Ramos (cell line): Measurements from ENCODE around the gene MINAR1.

ENCODE experiments used
- in situ Hi-C: fragments of 300-500 bp; cut with MboI; formaldehyde crosslinking; loops from one replicate; pipeline ENCODE4 v1.14.3; 2022; ENCODE audit warnings: low sequenced_read_pairs; ENCODE audit not compliant: unreplicated experiment

Gene MINAR1

DNA sequence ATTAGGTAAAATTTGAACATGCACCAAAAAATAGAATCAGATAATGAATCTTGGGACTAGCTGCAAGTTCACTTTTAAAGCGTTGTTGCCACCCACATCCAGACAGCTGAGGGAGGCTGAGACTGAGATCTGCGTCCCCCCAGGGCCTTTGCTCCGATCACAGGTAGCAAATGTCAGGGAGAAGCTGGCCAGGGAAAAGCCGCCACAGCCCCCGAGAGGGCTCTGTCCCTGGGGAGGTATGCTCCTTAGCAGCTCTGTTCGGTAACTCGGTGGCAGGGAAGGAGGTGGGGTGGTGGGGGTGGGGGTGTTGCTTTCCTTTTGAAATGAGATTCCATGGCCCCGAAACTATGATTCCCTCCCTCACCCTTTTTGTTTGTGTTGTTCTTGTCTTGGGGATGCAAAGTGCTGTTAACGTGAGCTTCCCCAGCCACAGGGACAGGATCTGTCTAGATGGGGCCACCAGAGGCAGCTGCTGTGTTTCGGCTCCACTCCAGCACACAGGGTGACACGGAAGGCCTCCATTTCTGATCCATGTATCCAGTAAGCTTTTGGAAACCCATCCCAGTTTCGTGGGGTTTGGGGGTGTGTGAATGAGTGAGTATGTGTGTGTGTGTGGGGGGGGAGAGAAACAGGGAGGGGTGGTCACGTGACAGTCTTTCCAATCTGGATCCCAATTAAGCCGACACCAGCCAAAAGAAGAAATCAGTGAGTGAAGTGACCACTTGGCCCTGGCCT is 1.1 kb upstream of the MINAR1 start:
- in situ Hi-C loops, result no loop called here

DNA sequence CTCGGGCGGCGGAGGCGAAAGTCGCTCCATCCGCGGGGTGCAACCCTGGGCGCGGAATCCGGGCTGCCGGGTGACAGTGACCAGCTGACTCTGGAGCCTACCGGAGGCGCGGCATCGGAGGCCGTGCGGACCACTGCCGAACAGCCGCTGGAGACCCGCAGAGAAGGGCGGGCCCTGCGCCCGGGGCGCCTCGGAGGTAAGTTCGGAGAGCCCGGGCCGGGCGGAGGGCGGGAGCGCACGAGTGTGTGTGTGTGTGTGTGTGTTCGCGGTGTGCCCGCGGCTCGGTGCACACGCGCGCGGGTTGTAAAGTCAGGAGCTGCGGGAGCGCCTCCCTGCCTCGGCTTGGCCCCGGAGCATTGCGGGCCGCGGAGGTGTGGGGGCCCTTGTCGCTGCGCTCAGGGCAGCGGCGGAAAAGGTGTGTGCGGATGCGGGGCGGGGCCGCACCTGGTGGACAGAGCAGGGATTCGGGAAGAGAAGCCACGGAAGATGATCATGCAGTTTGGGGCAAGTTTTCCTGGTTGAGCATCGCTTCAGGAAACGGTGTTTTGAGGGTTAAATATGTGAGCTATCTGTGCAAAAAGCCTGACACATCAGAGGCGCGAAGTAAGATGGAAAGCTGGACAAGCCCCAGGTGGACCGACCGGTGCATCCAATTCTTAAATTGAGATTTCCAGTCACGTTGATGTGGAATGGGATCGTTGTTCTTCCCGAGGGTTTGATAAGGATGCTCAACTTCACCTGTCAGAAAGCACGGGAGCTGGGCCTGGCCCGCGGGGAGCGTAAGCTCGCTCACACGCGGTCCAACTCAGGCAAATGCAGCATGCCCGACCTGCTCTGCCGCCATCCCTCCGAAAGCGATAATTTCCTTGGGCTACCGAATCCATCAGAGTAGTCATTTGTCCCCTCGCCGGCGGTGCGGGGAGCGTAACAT is 474 bp downstream of the MINAR1 start:
- in situ Hi-C loops, result no loop called here

GRCh38 chr15:79433276-79433990 is 1.3 kb downstream of the MINAR1 start:
- in situ Hi-C loops, result no loop called here

GRCh38 chr15:79434361-79434760 is 2.2 kb downstream of the MINAR1 start:
- in situ Hi-C loops, result no loop called here

- in situ Hi-C loops, result no loop called here
These were observed 4.1 kb downstream of the MINAR1 start for GRCh38 chr15:79436037-79436780.

DNA sequence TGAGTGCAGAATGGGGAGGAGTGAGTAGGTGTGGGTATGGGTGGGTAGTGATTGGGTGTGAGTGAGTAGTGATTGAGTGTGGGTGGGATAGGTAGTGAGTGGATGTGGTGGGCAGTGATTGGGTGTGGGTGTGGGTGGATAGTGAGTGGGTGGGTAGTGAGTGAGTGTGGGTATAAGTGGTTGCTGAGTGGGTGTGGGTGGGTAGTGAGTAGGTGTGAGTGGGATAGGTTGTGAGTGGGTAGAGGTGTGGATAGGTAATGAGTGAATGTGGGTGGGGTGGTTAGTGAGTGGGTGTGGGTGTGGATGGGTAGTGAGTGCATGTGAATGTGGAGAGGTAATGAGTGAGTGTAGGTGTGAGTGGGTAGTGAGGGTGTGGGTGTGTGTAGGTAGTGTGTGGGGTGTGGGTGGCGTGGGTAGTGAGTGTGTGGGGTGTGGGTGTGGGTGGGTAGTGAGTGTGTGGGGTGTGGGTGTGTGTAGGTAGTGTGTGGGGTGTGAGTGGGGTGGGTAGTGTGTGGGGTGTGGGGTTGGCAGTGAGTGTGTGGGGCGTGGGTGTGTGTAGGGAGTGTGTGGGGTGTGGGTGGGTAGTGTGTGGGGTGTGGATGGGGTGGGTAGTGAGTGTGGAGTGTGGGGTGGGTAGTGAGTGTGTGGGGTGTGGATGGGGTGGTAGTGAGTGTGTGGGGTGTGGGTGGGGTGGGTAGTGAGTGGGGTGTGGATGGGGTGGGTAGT is 5.3 kb downstream of the MINAR1 start:
- in situ Hi-C loops, result no loop called here

- in situ Hi-C loops, result no loop called here
These were observed 7.1 kb downstream of the MINAR1 start for GRCh38 chr15:79439236-79439635.

DNA sequence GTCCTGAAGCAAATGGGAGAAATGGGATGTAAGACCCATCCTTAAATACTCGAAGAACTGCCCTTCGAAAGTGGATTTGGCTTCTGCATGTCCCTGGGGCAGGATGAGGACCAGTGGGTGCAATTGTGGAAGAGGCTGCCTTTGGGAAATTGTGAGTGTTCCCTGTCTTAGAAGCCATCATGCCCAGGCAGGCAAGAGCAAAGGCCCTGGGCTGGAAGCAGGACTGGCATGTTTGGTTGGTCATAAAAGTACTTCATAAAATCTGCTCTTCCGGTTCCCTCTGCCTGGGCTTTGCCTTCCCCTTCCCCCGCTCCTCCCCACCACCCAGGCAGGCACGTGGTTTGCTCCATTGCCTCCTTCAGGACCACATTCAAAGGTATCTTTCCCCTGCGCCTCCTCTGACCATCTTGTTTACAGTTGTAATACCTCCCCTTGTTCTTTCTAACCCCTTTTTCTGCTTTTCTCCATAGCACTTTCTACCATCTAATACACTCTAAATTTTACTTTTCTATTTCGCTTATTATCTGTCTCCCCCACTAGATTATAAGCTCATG is 8.3 kb downstream of the MINAR1 start:
- in situ Hi-C loops, result no loop called here

DNA sequence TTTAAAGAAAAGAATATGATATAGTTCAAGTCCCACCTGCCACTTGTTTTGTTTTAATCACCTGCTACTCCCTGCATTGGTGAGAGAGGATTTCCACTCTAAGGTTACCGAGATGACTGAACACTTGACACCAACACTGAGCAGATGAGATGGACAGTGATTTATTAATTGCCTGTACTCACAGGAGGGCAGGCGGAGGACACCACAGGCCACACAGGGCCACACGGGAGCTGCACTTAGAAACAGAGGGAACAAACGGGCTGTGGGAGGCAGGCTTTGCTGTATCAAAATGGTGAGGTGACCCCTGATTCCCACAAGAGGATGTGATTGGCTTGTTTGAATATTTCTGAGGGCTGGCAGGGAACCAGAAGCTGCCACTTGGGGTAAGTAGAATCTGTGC is 10.8 kb downstream of the MINAR1 start:
- in situ Hi-C loops, result no loop called here

DNA sequence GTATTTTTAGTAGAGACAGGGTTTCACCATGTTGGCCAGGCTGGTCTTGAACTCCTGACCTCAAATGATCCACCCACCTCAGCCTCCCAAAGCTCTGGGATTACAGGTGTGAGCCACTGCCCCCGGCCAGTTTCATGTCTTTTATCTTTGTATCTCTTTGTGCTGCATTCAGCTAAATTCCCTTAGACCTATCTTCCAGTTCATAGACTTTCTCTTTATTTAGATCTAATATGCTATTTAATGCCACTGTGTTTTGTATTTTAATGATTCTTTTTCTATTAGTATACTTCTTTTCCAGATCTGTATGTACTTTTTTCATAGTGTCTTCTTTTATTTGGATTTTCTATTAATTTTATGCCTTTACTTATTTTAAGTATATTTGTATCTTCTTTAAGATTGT is 14.9 kb downstream of the MINAR1 start:
- in situ Hi-C loops, result no loop called here

GRCh38 chr15:79450648-79451047 is 18.5 kb downstream of the MINAR1 start:
- in situ Hi-C loops, result no loop called here

DNA sequence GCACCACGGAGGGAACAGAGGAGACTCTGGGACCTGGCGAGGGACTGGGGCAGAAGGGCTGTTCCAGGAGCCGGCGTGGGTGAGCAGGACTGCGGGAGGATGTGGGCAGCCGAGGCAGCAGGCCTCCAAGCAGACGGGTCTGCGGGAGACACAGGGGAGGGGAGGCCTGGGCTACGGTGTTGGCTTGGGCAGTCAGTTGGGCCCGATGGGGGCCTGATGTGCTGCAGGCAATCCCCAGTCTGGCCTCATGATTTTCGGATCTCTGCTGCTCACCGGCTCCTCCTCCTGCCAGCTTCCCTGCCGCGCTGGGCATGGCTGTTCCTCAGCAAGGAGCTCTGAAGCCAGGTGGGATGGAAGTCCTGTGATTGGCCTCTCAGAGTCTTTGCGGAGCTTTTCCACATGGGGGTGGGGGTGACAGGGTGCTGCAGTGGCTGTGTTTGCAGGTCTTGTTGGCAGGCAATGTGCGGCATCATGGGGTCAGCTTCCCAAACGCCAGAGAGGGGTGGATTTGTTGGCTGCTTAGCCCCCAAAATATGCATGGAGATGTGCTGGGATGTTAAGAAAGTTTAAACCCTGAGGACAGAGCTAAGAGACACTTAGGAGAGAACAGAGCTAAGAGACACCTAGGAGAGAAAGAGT is 19.3 kb downstream of the MINAR1 start:
- in situ Hi-C loops, result no loop called here

DNA sequence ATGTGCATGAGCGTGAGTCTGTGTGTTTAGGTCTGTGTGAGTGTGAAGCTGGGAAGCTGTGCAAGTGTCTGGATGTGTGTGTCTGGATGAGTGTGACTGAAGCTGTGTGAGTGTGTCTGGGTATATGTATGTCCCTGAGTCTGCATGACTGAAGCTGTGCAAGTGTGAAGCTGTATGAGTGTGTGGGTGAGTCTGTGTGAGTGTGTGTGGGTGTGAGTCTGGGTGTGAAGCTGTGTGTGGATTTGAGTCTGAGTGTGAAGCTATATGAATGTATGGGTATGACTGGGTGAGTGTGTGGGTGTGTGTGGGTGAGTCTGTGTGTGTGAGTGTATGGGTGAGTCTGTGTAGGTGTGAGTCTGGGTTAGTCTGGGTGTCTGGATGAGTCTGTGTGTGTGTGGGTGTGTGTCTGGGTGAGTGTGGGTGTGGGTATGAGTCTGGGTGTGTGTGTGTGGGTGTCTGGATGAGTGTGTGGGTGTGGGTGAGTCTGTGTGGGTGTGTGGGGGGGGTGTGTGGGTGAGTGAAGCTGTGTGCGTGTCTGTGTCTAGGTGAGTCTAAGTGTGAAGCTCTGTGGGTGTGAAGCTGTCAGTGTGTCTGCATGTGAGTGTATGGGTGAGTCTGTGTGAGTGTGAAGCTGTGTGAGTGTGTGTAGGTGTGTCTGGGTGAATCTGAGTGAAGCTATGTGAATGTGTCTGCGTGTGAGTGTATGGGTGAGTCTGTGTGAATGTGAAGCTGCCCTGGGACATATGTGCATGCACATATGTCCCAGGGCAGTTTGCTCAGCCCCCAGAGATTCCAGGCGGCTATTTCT is 20.3 kb downstream of the MINAR1 start:
- in situ Hi-C loops, result no loop called here

DNA sequence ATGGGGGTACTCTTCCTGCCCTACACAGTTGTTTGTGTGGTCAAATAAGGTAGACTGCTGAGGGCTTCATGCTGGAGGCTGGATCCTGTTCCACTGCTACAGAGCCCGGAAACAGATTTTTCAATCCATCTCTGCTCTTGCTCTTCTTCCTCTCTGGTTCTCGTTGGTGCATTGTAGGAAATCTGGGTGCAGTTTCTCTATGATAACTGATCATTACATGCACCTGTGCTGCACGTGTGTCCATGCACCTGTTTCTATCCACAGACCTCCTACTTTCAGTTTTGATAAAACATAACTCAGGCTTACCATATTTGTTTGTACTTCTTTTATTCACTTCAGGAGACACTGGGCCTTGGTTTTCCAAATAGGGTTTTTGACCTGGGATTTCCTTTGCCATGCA is 21.3 kb downstream of the MINAR1 start:
- in situ Hi-C loops, result no loop called here

DNA sequence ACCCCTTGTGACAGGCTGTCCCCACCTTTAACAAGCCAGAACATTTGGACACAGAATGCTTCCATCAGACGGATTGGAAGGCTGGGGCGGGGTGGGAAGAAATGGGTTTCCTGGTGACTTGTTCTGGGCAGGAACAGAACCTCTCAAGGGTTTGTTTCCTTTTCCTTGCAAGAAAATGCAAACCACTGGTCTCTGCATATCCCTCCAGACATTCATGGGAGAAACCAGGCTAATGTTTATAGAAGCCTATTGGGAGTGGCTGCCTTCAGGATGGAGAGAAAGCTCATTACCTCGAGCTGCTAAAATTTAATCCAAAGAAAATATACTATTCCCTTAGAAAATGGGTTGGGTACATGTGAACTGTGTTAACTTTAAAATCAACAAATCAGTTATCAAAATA is 21.9 kb downstream of the MINAR1 start:
- in situ Hi-C loops, result no loop called here

DNA sequence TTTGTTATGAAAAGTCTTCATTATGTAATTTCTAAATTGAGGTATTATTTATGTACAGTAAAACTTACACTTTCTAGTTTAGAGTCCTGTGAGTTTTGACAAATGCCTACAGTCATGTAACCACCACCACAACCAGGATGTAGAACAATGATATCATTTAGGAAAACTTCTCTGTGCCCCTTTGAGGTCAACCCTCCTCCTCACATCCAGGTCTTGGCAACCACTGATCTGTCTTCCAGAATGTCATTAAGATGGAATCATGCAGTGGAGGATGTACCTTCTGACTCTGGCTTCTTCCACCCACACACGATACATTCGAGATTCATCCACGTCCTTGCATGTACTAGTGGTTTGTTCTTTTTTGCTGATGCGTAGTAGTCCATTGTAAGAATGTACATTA is 23.2 kb downstream of the MINAR1 start:
- in situ Hi-C loops, result no loop called here

- in situ Hi-C loops, result no loop called here
These were observed 23.8 kb downstream of the MINAR1 start for GRCh38 chr15:79455943-79456342.

GRCh38 chr15:79458491-79458890 is 26.4 kb downstream of the MINAR1 start:
- in situ Hi-C loops, result no loop called here
